ENCODE data around the gene TMEM61.

DNA sequence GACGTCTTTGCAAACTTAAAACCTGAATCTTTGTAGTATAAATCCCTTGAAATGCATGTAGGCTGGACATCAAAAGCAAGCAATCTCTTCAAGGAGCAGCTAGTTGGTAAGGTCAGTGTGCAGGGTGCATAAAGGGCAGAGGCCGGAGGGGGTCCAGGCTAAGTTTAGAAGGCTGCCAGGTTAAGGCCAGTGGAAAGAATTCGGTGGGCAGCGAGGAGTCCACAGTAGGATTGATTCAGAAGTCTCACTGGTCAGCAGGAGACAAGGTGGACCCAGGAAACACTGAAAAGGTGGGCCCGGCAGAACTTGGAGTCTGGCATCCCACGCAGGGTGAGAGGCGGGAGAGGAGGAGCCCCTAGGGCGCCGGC is 58.5 kb downstream of the TMEM61 start:
- no peak for TF ChIP-seq GATA2 (IDR thresholded peaks at IDR 0.05; ENCODE audit: low read depth, low read length)
- TF ChIP-seq GATA3 (IDR thresholded peaks at IDR 0.05; ENCODE audit: low read depth, low read length), result no peak

Data from SH-SY5Y (cell line).